HG03342 (cell line): ENCODE measurements around the gene HES5.

Experiments
- ATAC-seq: cut with Tn5 transposase; IDR thresholded peaks from one replicate; pipeline ENCODE4 v1.9.1; 2021; ENCODE audit warnings: mild to moderate bottlenecking, moderate library complexity; ENCODE audit not compliant: unreplicated experiment

The HES5 gene

DNA sequence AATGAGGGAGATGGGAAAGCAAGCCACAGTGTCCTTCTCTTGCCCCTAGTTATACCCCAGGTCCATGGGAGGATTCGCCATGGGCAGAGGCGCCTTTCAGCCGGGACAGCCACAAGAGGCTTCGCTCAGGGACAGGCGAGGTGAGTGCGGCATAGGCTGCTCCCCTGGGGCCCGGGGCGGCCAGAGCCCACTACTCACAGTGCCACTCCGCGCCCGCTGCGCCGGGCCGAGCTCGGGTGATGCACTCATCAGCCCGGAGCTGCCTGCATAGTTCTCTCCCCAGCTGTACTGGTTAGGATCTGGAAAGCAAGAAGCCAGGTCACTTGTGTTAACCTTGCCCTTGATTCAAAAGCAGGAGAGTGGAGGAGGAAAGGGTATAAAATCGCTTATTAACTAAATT, 12.1 kb downstream of the HES5 start:
- ATAC-seq = no peak

DNA sequence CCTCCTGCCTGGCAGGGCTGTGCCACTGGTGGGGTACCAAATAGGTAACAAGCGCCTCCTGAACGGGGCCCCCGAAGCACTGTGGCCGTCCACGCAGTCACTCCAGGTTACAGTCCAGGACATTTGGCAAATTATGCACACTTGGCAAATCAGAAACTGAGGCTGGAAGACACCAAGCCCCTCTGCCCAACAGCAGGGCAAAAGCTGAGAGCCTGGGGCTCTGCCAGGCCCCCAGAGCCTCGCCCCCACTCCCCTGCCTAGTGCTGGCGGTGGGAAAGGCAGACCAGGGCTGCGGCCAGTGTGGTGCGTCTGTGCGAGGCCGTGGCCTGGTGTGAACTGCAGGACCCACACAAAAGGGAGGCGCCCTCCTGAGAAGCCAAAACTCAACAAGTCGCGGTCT, 13.1 kb downstream of the HES5 start:
- no peak for ATAC-seq

DNA sequence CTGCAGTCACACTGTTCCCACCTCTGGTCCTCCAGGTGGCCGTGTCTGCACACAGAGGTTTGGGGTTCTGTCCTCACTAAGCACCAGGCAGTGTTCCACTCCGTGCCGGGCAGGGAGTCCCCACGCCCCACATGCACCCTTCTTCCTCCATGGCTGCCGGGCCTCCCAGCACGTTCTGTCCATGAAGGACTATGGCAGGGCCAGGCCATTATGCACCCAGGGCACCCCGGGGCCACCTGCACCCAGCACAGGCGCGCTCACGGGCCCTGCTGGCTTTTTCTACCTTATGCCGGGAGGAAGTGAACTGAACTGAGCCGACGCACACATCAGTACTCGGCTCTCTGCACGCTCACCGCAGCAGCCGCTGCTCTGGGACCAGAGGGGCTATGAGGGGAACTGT, 13.9 kb downstream of the HES5 start:
- no peak for ATAC-seq

DNA sequence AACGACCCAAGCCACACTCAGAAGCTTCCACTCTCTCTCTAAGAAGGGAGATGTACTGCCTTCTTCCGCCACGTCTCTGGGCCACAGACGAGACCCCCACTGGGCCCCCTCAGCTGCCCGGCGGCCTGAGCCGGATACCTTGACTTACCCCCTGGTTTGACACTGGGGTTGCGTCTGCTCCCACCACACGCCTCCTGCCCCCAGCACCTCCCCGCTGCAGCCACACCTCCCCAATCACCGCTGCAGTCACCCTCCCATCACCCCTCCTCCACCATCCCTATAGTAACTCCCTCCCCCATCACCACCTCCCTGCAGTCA, 14.3 kb downstream of the HES5 start:
- no peak for ATAC-seq

- no peak for ATAC-seq
Measured at GRCh38 chr1:2514863-2515762, 14.9 kb downstream of the HES5 start.

- no peak for ATAC-seq
Measured at GRCh38 chr1:2513939-2514652, 16.0 kb downstream of the HES5 start.

DNA sequence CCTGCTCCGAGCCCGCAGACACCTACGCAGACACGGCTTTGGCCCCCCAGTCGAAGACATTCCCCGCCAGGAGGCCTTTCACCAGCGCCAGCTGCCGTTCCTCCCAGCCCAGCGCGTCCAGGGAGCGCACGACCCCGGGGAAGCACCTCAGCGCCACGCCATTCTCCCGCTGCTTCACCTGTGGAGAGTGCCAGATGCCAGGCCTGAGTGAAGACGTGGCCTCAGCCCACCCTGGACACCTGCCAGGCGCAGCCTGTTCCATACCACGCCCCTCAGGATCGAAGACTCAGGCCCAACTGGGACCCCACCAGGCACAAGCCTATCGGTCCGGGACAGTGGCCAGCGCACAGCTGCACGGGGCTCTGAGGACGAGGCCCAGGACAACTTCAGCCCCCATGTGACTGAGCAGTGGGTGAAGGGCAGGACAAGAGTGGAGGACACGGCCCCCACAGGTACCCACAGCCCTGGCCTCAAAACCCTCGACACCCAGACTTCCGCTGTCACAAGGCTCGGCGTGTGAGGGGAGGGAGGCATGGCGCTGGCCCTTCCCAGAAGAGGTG, 17.1 kb downstream of the HES5 start:
- ATAC-seq = no peak

DNA sequence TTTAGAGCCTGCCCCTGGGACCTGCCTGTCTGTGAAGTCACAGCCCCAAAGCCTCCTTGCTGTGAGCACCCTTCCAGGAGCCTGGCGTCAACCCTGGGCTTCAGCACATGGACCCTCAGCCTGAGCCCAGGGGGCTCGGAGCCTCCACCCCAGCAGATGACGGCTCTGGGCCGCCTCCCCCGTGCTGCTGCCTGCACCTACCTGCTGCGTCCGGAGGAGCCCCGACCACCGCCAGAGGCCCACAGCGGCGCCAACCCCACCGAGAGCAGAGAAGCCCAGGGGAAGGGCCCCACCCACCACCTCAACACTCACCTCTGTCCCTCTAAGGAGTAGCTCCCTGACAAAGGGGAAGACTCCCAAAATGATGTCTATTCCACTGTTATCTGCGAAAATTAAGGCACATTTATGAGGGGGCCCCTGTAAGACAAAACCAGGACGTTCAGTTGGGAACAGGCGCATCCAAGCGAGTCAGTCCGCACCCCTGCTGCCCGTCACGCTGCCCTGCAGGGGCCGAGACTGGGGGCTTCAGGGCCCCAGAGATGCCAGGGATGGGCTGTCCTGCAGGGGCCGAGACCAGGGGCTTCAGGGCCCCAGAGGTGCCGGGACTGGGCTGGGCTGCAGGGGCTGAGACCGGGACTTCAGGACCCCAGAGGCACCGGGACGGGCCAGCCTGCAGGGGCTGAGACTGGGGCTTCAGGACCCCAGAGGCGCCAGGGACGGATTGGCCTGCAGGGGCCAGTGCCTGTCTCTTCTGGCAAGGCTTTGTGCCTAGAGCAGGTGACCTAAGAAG, 19.5 kb downstream of the HES5 start:
- ATAC-seq = no peak

DNA sequence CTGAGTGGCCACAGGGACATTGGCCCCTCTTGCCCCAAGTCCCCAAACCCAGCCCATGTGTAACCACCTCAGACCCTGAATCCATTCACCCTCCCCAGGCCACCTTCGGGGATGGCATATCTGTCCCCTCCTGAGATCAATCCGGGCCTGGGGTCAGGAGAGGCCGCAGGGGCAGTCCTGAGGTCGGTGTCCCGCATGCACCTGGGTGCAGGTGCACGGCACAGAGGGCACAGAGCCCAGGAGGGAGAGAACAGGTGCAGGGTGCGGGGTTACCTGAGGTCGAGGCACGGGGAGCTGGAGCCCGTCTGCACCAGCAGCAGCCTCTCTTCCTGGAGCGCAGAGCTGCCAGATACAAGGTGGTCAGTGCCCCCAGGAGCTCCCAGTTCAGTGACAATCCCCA, 20.5 kb downstream of the HES5 start:
- no peak for ATAC-seq

- no peak for ATAC-seq
Measured at GRCh38 chr1:2508751-2509150, 21.3 kb downstream of the HES5 start.

GRCh38 chr1:2508180-2508579, 21.9 kb downstream of the HES5 start:
- ATAC-seq = no peak

DNA sequence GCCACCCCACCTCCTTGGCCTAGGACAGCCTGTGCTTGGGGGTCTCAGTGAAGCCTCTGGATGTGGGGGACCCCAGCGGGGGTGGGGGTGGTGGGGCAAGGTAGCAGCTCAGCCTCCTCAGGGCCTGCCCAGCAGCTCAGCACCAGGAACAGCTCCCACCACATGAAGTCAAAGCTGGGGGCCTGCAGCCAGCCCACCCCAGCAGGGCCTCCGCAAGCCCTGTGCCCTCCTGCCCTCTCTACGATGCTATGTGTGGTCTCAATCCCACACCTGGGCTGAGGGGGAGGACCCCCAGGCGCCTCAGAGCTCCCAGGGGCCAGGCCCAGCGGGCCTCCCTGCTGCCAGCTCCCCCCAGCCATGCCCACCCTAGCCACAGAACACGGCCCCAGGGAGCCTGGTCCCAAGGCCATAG, 22.3 kb downstream of the HES5 start:
- no peak for ATAC-seq

GRCh38 chr1:2506901-2507565, 23.0 kb downstream of the HES5 start:
- ATAC-seq = no peak

- no peak for ATAC-seq
Measured at GRCh38 chr1:2506007-2506860, 23.8 kb downstream of the HES5 start.

DNA sequence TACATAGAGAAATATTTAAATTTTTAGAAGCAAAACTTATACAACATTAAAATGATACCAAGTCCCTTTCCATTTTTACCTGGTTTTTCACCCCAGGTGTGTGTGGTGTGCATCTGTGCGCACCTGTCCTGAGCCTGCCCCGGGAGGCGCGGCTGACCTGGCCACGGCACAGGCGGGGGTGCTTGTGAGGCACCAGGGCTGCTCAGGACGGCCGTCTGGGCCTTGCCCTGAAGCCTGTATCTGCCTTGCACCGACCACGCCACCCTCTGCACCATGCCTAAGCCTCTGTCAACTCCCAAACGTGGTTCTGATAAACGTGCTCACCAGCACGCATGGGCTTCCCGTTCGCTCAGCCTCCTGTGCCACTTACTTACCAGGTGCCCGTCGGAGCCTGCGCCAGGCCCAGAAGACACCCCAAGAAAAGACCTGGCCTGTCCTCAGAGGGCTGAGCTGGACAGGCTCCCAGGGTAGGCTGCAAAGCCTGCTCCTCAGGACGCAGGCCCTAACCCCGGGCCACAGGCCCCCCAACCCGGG, 24.5 kb downstream of the HES5 start:
- no peak for ATAC-seq

DNA sequence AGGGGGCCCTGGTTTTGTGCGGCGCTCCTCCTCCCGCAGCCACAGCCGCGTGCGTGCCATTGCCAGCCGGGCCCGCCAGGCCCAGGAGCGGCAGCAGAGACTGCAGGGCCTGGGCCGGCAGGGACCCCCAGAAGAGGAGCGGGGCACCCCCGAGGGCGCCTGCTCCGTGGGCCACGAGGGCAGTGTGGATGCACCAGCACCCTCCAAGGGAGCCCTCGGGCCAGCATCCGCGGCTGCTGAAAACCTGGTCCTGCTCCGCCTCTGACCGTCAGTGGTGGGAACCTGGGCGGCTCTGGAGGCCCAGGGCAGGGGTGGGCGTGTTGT, 25.2 kb downstream of the HES5 start:
- no peak for ATAC-seq

DNA sequence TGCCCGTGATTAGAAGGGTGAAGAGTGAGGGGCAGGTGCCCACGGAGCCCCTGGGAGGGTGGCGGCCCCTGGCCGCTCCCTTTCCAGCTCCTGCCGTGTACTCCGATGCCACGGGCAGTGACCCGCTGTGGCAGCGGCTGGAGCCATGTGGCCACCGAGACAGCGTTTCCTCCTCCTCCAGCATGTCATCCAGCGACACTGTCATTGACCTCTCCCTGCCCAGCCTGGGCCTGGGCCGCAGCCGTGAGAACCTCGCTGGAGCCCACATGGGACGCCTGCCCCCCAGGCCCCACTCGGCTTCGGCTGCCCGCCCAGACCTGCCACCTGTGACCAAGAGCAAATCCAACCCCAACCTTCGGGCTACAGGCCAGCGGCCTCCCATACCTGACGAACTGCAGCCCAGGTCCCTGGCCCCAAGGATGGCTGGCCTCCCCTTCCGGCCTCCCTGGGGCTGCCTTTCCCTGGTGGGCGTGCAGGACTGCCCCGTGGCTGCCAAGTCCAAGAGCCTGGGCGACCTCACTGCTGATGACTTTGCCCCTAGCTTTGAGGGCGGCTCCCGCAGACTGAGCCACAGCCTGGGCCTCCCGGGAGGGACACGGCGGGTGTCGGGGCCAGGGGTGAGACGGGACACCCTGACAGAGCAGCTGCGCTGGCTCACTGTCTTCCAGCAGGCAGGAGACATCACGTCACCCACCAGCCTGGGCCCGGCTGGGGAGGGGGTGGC, 25.7 kb downstream of the HES5 start:
- ATAC-seq = no peak

DNA sequence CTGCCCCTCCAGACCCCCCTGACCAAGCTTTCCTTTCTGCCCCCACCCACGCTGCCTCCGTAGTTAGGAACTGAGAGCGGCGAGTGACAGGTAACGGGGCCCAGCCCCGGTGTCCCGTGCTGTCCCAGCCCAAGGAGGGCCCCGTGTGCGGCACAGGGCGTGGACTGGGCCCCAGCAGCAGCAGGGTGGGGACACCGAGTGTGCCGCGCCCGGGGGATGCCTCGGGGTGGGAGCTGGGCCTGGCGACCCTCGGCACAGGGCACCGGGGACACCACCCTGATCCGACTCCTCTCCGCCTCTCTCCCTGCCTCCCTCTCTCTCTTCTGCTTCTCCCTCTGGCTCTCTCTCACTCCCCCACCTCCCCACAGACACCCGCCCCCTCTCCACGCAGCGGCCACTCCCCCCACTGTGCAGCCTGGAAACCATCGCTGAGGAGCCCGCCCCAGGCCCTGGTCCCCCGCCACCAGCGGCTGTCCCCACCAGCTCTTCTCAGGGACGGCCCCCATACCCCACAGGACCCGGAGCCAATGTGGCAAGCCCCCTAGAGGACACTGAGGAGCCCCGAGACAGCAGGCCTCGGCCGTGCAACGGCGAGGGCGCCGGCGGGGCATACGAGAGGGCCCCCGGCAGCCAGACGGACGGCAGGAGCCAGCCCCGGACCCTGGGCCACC, 26.4 kb downstream of the HES5 start:
- no peak for ATAC-seq
